T-helper 2 cell (primary cell): ENCODE results near the gene PDZD2.
"Not testable (repeated sequence)": the region's sequence is repeated elsewhere in the genome, so short reads cannot be mapped to it uniquely, and the experiment has no call there.

Experiments used
- DNase-seq, 5 experiments: peaks; one replicate each; pipeline versions ENCODE4 v3.0.0 to v3.0.0-alpha.2; 2012 to 2022

PDZD2 gene

GRCh38 chr5:31771500-31771899 is 132.6 kb downstream of the PDZD2 start:
- no peak for DNase-seq

GRCh38 chr5:31776294-31776693 is 137.4 kb downstream of the PDZD2 start:
- DNase-seq = not testable (repeated sequence)

DNA sequence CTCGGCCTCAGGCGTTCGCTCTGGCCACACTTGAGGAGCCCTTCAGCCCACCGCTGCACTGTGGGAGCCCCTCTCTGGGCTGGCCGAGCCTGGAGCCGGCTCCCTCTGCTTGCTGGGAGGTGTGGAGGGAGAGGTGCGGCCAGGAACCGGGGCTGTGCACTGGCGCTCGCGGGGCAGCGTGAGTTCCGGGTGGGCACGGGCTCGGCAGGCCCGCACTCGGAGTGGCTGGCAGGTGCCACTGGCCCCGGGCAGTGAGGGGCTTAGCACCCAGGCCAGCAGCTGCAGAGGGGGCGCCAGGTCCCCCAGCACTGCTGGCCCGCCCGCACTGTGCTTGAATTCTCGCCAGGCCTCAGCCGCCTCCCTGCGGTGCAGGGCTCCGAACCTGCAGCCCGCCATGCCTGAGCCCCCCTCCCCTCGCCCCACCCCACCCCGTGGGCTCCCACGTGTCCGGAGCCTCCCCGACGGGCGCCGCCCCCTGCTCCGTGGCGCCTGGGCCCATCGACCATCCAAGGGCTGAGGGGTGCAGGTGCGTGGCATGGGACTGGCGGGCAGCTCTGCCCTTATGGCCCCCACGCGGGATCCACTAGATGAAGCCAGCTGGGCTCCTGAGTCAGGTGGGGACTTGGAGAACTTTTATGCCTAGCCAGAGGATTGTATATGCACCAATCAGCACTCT is 138.2 kb downstream of the PDZD2 start:
- no peak for DNase-seq

DNA sequence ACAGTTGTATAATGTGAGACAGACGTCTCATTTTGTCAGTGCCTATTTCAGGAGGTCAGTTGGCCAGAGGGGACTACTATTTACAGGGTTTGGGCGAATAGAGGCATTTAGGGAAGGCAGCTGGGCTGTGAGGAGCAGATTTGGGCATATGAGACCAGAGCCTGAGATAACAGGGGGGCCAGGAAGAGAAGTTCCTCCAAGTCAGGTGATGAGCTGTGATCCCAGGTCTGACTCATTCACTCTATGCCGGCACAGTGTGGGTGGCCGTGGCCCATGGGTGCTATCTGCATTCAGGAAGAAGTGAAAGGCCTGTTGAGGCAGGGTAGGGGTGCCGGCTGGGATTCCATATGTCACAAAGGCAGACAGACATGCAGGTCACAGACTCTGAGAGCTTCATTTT is 142.8 kb downstream of the PDZD2 start:
- DNase-seq = no peak

DNA sequence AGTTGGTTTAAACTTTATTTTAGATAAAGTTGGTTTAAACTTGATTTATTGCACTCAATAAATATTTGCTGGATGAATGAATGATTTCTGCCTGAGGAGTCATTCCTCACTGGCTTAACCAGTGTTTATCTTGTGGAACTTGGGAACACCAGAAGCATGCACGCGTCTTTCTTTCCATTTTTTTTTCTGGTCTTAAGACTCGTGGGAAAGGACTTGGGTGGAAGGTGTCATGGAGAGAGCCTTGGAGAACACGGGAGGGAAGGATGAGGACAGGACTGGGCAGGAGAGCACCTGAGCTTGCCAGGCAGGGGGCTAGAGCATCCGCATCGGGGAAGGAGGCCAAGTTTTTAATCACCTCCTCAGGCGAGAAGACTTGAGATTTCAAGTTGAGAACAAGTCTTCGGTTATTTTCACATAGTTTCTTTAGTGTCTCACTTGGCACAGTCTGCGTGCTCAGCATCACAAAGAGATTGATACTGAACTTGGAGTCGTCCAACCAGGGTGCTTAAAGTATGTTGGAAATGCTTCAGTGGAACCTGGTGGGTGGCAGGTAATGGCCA is 144.2 kb downstream of the PDZD2 start:
- DNase-seq = no peak

GRCh38 chr5:31783731-31784130 is 144.8 kb downstream of the PDZD2 start:
- DNase-seq = no peak

DNA sequence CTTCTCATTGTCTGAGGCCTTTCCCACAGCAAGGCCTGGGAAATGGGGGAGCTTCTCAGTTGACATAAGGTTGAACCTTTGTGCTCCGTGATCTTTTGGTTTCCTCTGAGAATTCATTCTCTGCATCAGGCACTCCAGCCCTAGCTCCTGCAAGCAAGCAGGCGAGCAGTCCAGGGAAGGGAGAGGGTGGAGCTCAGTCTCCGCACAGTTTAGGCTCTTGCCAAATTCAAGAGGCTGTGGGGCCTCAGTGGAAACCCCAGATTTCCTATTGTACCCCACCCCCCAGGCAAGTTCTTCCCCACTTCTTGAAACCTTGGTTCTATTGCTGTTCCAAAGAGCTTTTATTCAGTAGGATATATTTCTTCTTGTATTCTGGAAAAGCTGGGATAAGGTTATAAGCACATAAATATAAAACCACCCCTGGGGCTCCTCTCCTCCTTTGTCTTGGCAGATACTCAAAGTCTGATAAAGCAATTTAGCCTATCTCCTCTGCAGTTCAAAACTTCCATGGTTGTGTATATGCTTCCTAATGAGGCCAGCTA is 147.2 kb downstream of the PDZD2 start:
- DNase-seq = no peak

DNA sequence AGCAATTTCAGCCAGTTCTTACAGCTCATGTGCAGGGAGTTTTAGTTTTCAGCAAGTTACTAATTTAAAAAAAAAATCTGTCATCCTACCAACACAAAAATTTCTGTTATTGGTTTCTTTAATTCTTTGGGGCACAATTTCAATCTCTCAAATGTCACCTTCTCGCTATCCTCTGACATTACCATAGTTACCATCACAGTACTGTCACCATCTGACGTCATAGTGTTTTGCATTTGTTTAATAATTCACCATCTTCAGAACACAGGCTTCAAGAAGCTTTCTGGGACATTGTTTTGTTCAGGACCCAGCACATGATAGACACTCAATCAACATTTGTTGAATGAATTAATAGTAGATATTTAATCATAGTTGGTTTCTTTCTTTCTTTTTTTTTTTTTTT is 155.1 kb downstream of the PDZD2 start:
- DNase-seq = no peak

- DNase-seq = no peak
These were observed 159.2 kb downstream of the PDZD2 start for GRCh38 chr5:31798168-31798567.

- no peak for DNase-seq
These were observed 161.4 kb downstream of the PDZD2 start for GRCh38 chr5:31800351-31800750.

- no peak for DNase-seq
These were observed 167.0 kb downstream of the PDZD2 start for GRCh38 chr5:31805785-31806400.

DNA sequence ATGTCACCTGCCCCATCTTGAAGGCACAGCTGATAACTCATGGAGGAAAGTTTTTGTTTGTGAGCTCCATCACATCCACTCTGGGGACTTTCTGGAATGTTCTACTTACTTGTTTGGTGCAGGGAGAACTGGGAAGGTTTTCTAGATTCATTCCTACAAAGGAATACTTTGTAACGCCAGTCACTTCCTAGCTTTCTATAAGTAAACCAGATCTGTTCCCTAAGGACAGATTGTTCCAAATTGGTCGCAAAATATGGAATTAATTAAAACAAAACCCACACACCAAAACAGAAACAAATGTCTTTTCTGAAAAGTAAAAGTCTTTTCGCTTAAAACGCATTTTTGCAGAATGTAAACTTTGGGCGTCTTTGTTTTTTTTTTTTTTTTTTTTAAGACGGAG is 167.6 kb downstream of the PDZD2 start:
- no peak for DNase-seq

- no peak for DNase-seq
These were observed 169.0 kb downstream of the PDZD2 start for GRCh38 chr5:31807789-31808540.

- peak in 1 of 5 experiments; percentile 21 for DNase-seq
These were observed 170.3 kb downstream of the PDZD2 start for GRCh38 chr5:31809050-31809870.

GRCh38 chr5:31811210-31811609 is 172.3 kb downstream of the PDZD2 start:
- DNase-seq = no peak

DNA sequence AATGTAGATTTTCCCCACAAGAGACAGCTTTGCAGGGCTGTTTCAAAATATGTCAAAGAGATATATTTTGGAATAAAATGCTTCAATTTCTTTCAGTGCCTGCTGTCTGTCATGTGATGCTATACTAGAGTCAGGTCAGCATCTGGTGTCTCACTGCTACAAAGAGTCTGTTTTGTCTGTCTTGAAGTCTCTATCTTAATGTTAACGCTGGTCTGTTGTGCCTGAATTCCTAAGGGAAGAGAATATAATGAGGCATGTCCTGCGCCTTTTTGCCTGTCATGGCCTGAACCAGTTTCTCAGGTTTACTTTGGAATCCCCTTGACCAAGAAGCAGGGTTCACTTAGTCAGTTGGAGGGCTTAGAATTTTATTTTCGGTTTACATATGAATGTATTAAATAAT is 176.4 kb downstream of the PDZD2 start:
- no peak for DNase-seq

- DNase-seq = no peak
These were observed 181.1 kb downstream of the PDZD2 start for GRCh38 chr5:31819926-31820516.

- no peak for DNase-seq
These were observed 184.5 kb downstream of the PDZD2 start for GRCh38 chr5:31823472-31823871.

DNA sequence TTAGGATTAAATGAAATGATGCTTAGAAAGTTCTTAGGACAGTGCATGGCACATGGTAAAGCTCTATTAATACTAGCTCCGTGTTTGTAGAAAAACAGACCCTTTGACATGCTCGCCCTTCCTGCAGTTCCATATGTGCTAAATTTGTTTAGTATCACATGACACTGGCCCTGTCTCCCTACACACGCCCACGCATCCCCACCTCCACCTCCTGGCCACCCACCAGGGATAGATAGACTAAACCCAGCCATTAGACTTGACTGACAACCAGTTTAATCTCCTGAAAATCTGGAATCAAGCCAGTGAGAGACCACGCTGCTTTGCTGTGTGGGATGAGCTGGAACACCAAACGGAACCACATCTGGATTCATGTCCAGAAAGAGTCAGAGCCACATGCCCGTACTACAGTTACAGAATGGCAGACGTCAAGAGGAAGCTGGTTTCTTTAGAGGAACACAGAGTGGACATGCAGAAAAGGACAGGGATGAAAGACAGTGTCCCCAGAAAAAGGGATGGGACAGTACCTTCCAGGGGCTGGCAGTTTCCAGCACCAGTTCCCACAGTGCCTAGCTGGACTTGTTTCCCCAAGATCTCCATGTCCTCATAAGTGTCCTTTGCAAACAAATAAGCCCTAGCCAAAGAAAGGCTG is 186.1 kb downstream of the PDZD2 start:
- DNase-seq = no peak

DNA sequence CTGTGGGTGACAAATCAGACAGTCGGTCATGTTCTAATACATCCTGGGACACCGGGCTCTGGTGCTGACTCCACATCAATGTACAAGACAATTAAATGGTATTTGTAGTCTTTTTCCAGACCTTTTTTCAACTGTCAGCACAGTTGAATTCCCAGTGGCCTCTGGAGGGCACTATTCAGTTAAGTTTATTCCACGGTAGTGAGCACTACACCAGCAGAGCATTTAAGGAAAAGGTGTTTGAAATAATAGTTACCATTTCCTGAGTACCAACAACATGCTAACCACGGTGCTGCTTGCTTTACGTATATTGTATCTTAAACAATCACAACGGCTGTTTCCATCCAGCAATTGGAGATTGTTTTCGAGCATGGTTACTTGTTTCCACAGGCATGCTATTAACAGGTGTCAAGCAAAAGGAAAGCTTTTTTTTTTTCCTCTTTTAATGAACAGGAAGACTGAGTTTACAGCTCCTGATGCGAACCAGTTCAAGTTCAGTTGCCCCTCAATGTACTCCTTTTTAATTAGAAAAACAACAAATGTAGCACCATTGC is 186.7 kb downstream of the PDZD2 start:
- peak in 1 of 5 experiments; percentile 64 for DNase-seq

- DNase-seq = no peak
These were observed 188.9 kb downstream of the PDZD2 start for GRCh38 chr5:31827867-31828266.
